ENCODE data around the gene FNBP1L. TPM values are rescaled to one million over a fixed set of nuclear protein-coding genes. Genes with fewer than 3 reads are reported as not detected.

Gene FNBP1L
- total RNA-seq, 4 donors from 2014 or later, result 6.1 to 24.7 (median 14.7) TPM

DNA sequence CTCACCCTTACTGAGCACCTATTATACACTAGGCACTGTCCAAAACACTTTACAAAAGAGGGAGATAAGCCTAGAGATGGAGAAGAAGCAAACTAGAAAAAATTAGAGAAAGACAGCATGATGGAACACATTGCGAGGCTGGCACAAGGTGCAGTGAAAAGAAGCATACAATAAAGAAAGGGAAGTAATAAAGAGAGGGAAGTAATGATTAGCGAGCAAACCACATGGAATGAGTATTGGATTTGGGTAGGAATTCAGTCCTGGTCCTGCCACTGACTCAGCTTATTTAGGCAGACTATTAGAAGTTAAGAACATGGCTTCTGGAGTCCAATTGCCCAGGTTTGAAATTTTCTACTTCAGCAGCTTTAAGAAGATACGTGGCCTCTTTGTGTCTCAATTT is 32.6 kb upstream of the FNBP1L start:
- TF ChIP-seq POLR2AphosphoS5 (IDR thresholded peaks at IDR 0.05) (no peak), CTCF (IDR thresholded peaks at IDR 0.05) (no peak), EP300 (IDR thresholded peaks at IDR 0.05) (no peak), POLR2A (IDR thresholded peaks at IDR 0.05) (no peak)
- ATAC-seq, result no peak
- Histone ChIP-seq H3K9me3 (no peaks in the 10 kb centered on the region), H3K27me3 (no peaks in the 10 kb centered on the region), H3K27ac (no peak overlapping the region), H3K4me3 (no peak overlapping the region), H3K36me3 (no peaks in the 10 kb centered on the region), H3K4me1 (no peaks in the 10 kb centered on the region)
- 57 to 63% methylated on average over 2 to 3 of the region's 3 CpGs for WGBS, 2 donors (ENCODE audit: low coverage in 1 of 2)

- H3K4me3 ChIP-seq, result no peak overlapping the region
- WGBS, 2 donors (ENCODE audit: low coverage in 1 of 2), result 79 to 93% methylated on average over 2 of the region's 2 CpGs
- H3K27me3 ChIP-seq, result no peaks in the 10 kb centered on the region
- ATAC-seq, result no peak
- H3K4me1 ChIP-seq, result no peaks in the 10 kb centered on the region
- H3K9me3 ChIP-seq, result no peaks in the 10 kb centered on the region
- TF ChIP-seq CTCF (IDR thresholded peaks at IDR 0.05) (no peak), POLR2A (IDR thresholded peaks at IDR 0.05) (no peak), EP300 (IDR thresholded peaks at IDR 0.05) (no peak), POLR2AphosphoS5 (IDR thresholded peaks at IDR 0.05) (no peak)
- no peaks in the 10 kb centered on the region for H3K36me3 ChIP-seq
- H3K27ac ChIP-seq, result no peak overlapping the region
These were observed 31.7 kb upstream of the FNBP1L start for GRCh38 chr1:93416183-93416582.

GRCh38 chr1:93419344-93419743 is 28.6 kb upstream of the FNBP1L start:
- TF ChIP-seq POLR2A (IDR thresholded peaks at IDR 0.05) (no peak), EP300 (IDR thresholded peaks at IDR 0.05) (no peak), POLR2AphosphoS5 (IDR thresholded peaks at IDR 0.05) (no peak), CTCF (IDR thresholded peaks at IDR 0.05) (no peak)
- ATAC-seq, result no peak
- 78 to 100% methylated on average over 1 to 2 of the region's 2 CpGs for WGBS, 2 donors (ENCODE audit: low coverage in 1 of 2)

GRCh38 chr1:93420400-93420799 is 27.5 kb upstream of the FNBP1L start:
- Histone ChIP-seq H3K27ac (no peak overlapping the region), H3K36me3 (no peaks in the 10 kb centered on the region), H3K4me3 (no peak overlapping the region), H3K27me3 (no peaks in the 10 kb centered on the region), H3K9me3 (no peaks in the 10 kb centered on the region), H3K4me1 (no peaks in the 10 kb centered on the region)
- WGBS, 2 donors (ENCODE audit: low coverage in 1 of 2), result 94 to 100% methylated on average over 2 of the region's 2 CpGs
- ATAC-seq, result no peak
- TF ChIP-seq POLR2AphosphoS5 (IDR thresholded peaks at IDR 0.05) (no peak), POLR2A (IDR thresholded peaks at IDR 0.05) (no peak), EP300 (IDR thresholded peaks at IDR 0.05) (no peak), CTCF (IDR thresholded peaks at IDR 0.05) (no peak)

More at GRCh38 chr1:93419344-93419743, 28.6 kb upstream of the FNBP1L start:
- Histone ChIP-seq H3K27ac (no peak overlapping the region), H3K9me3 (no peaks in the 10 kb centered on the region), H3K27me3 (no peaks in the 10 kb centered on the region), H3K4me1 (no peaks in the 10 kb centered on the region), H3K36me3 (no peaks in the 10 kb centered on the region), H3K4me3 (no peak overlapping the region)

- H3K9me3 ChIP-seq, result no peaks in the 10 kb centered on the region
- no peak overlapping the region for H3K4me3 ChIP-seq
- no peaks in the 10 kb centered on the region for H3K27me3 ChIP-seq
- no peak for ATAC-seq
- H3K27ac ChIP-seq, result no peak overlapping the region
- WGBS, 2 donors (ENCODE audit: low coverage in 1 of 2), result 86% methylated on average over 1 of the region's 2 CpGs; no CpG with 5 or more reads in 1 of the 2 donors
- TF ChIP-seq EP300 (IDR thresholded peaks at IDR 0.05) (no peak), POLR2AphosphoS5 (IDR thresholded peaks at IDR 0.05) (no peak)
- no peaks in the 10 kb centered on the region for H3K36me3 ChIP-seq
- no peaks in the 10 kb centered on the region for H3K4me1 ChIP-seq
These were observed 21.7 kb upstream of the FNBP1L start for GRCh38 chr1:93426181-93426580.
